Measurements from ENCODE around the gene L3MBTL3.

L3MBTL3 gene

DNA sequence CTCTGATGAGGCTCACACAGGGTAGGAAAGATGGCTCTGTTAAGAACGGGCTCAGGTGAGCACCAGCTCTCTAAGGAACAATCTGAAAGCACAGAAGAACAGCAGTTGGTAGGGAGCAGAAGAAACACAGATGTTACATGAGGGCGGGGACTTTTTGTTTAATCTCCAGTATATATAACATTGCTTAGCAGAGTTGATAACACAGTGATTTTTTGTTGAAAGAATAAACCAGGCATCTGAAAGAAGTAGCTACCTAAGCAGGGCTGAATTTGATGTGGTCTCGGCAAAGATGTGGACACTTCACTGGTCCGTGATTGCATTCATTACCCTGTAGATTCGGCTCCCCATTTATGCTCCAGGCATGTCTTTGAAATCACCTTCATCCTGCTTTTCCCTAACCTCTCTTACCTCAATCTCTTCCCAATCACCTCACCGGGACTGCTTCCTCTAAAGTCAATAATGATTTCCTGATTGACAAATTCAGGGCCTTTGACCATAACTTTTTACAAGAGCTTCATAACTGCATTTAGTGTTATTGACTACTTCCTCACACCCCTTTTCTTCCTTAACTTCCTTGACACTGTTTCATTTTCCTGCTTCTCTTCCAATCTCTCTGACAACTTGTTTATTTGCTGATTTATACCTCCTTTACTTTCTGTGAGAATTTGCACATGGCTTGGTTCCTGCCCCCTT is 170.0 kb downstream of the L3MBTL3 start:
- no peak for DNase-seq

DNA sequence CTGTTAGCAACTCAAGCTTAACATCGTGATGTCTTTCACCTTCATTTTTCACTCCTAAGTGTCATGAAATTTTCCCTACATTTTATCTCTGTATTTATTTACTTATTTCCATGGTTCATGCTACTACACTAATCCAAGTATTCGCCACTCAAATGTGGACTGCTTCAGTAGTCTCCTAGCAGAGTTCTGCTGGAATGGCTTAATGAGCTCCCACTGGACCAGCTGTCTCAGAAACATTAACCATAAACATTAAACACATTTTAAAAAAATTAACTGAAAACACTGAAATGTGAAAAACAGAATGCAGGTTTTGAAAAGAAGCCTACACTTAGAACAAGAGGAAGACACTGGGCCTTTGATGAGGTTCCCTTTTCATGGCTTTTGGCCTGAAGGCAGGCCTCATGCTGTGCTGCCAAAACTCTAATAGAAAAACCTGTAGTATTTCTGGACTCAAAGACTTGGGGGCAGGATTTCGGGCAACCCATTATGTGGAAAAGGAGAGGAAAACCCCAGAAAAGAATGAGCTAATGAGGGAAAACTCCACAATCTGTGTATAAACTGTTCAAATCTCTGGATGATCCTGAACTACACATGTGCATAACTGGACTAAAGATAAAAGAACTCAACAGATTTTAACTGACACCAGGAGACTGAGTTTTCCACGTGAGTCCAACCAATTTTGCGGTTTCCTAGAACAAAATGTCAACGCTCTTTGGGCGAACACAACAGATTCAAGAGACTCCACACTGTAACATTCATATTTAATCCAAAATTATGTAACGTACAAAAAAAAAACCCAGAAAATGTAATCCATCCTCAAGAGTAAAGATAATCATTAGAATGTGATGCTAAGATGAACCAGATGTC is 171.4 kb downstream of the L3MBTL3 start:
- no peak for DNase-seq

Data from RPMI8226 (cell line).